ENCODE data around the gene AKAP8L. TPM values are rescaled to one million over a fixed set of nuclear protein-coding genes. Genes with fewer than 3 reads are reported as not detected.
"Not testable (repeated sequence)": the region's sequence is repeated elsewhere in the genome, so short reads cannot be mapped to it uniquely, and the experiment has no call there.

AKAP8L gene
- total and polyA plus RNA-seq, 10 of the 15 experiments (the other 5 are each of a cell fraction or from before 2014, with no cell fraction given): 0.66 to 64.3 (median 40.0) TPM

GRCh38 chr19:15412832-15413231 is 6.0 kb downstream of the AKAP8L start (continued):
- TF ChIP-seq, protein P1, sequence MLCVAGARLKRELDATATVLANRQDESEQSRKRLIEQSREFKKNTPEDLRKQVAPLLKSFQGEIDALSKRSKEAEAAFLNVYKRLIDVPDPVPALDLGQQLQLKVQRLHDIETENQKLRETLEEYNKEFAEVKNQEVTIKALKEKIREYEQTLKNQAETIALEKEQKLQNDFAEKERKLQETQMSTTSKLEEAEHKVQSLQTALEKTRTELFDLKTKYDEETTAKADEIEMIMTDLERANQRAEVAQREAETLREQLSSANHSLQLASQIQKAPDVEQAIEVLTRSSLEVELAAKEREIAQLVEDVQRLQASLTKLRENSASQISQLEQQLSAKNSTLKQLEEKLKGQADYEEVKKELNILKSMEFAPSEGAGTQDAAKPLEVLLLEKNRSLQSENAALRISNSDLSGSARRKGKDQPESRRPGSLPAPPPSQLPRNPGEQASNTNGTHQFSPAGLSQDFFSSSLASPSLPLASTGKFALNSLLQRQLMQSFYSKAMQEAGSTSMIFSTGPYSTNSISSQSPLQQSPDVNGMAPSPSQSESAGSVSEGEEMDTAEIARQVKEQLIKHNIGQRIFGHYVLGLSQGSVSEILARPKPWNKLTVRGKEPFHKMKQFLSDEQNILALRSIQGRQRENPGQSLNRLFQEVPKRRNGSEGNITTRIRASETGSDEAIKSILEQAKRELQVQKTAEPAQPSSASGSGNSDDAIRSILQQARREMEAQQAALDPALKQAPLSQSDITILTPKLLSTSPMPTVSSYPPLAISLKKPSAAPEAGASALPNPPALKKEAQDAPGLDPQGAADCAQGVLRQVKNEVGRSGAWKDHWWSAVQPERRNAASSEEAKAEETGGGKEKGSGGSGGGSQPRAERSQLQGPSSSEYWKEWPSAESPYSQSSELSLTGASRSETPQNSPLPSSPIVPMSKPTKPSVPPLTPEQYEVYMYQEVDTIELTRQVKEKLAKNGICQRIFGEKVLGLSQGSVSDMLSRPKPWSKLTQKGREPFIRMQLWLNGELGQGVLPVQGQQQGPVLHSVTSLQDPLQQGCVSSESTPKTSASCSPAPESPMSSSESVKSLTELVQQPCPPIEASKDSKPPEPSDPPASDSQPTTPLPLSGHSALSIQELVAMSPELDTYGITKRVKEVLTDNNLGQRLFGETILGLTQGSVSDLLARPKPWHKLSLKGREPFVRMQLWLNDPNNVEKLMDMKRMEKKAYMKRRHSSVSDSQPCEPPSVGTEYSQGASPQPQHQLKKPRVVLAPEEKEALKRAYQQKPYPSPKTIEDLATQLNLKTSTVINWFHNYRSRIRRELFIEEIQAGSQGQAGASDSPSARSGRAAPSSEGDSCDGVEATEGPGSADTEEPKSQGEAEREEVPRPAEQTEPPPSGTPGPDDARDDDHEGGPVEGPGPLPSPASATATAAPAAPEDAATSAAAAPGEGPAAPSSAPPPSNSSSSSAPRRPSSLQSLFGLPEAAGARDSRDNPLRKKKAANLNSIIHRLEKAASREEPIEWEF (IDR thresholded peaks at IDR 0.05; ENCODE audit: insufficient replicate concordance, low read depth, low read length): no peak
- no peak for TF ChIP-seq ASH2L (IDR thresholded peaks at IDR 0.05; ENCODE audit: borderline replicate concordance, low read depth)
- no peak for TF ChIP-seq NFXL1 (IDR thresholded peaks at IDR 0.05; ENCODE audit: borderline replicate concordance)
- TF ChIP-seq, protein P2, sequence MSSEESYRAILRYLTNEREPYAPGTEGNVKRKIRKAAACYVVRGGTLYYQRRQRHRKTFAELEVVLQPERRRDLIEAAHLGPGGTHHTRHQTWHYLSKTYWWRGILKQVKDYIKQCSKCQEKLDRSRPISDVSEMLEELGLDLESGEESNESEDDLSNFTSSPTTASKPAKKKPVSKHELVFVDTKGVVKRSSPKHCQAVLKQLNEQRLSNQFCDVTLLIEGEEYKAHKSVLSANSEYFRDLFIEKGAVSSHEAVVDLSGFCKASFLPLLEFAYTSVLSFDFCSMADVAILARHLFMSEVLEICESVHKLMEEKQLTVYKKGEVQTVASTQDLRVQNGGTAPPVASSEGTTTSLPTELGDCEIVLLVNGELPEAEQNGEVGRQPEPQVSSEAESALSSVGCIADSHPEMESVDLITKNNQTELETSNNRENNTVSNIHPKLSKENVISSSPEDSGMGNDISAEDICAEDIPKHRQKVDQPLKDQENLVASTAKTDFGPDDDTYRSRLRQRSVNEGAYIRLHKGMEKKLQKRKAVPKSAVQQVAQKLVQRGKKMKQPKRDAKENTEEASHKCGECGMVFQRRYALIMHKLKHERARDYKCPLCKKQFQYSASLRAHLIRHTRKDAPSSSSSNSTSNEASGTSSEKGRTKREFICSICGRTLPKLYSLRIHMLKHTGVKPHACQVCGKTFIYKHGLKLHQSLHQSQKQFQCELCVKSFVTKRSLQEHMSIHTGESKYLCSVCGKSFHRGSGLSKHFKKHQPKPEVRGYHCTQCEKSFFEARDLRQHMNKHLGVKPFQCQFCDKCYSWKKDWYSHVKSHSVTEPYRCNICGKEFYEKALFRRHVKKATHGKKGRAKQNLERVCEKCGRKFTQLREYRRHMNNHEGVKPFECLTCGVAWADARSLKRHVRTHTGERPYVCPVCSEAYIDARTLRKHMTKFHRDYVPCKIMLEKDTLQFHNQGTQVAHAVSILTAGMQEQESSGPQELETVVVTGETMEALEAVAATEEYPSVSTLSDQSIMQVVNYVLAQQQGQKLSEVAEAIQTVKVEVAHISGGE (CRISPR knock-in tag; IDR thresholded peaks at IDR 0.05): no peak
- TF ChIP-seq PAX8 (IDR thresholded peaks at IDR 0.05): no peak
- no peak for TF ChIP-seq SRF (IDR thresholded peaks at IDR 0.05; ENCODE audit: low read depth in 2 of 2, low read length in 2 of 2)
- TF ChIP-seq JUND (IDR thresholded peaks at IDR 0.05; ENCODE audit: low read depth, low read length): no peak

GRCh38 chr19:15411351-15411750 is 7.4 kb downstream of the AKAP8L start:
- SMC1A ChIA-PET (ENCODE audit: uncharacterized antibody, unreplicated experiment): not testable (repeated sequence)
- POLR2A ChIA-PET: interaction anchor here (1.0 kb wide), 1 partner anchor 31 kb away, joined by 3 read pairs; no protein-coding TSS in a partner anchor

More at GRCh38 chr19:15411351-15411750, 7.4 kb downstream of the AKAP8L start:
- H3K4me1 ChIP-seq (ENCODE audit: control insufficient read depth, insufficient read depth, low read length); H3K9me3 ChIP-seq (replicated peaks; ENCODE audit: control insufficient read depth, insufficient read depth, low read length); H3K4me3 ChIP-seq; H3K27ac ChIP-seq (ENCODE audit: control insufficient read depth, insufficient read depth); H3K9ac ChIP-seq (ENCODE audit: control insufficient read depth, insufficient read depth, low read length); H2AFZ ChIP-seq (ENCODE audit: control insufficient read depth, low read depth, low read length); in situ Hi-C loops (cut with MboI); DNase-seq (ENCODE audit: low read depth, low spot score); ATAC-seq; H4K20me1 ChIP-seq (ENCODE audit: control insufficient read depth, insufficient read depth); BruUV-seq (replicated peaks); H3K4me2 ChIP-seq (ENCODE audit: control insufficient read depth, insufficient read depth); FAIRE-seq; H3K27me3 ChIP-seq (replicated peaks in 1 of 2; ENCODE audit: control insufficient read depth in 2 of 2, insufficient read depth in 2 of 2, low read length in 1 of 2): not testable (repeated sequence)
- Histone ChIP-seq H3K79me2 (ENCODE audit: control insufficient read depth, insufficient read depth, low read length) (peaks cover 48% of the 10 kb centered on the region), H3K36me3 (ENCODE audit: control insufficient read depth in 2 of 2, insufficient read depth in 2 of 2, low read length in 1 of 2) (peaks cover 4 to 19% of the 10 kb centered on the region in 2 experiments)
- RAD21 ChIA-PET (ENCODE audit: unreplicated experiment): interaction anchor here (0.8 kb wide), 1 partner anchor 148 kb away, joined by 4 read pairs; no protein-coding TSS in a partner anchor
- CTCF ChIA-PET: interaction anchor here (1.1 kb wide), 1 partner anchor 141 kb away, joined by 3 read pairs; no protein-coding TSS in a partner anchor
- intact Hi-C loops (cut with micrococcal nuclease; ENCODE audit: unreplicated experiment): loop anchor here (10.0 kb wide), 1 partner anchor 53 kb away; the partner anchor contains the start of gene RASAL3
- 100% methylated on average over 2 of the region's 2 CpGs for WGBS (ENCODE audit: insufficient coverage, insufficient replicate concordance, low lambda C conversion rate, missing lambda C conversion rate)
